HG02970 (cell line): Measurements from ENCODE around the gene SLC1A6.
"Not testable (repeated sequence)": the region's sequence is repeated elsewhere in the genome, so short reads cannot be mapped to it uniquely, and the experiment has no call there.

Experiments
- ATAC-seq: cut with Tn5 transposase; IDR thresholded peaks from one replicate; pipeline ENCODE4 v1.9.1; 2021; ENCODE audit warnings: mild to moderate bottlenecking, moderate library complexity, moderate number of reproducible peaks; ENCODE audit not compliant: unreplicated experiment, low FRiP score

Gene SLC1A6

GRCh38 chr19:14979476-14980255 lies at the start of gene SLC1A6:
TSS of gene SLC1A6 (minus strand) at chr19:14979864. CDS start at chr19:14972910, 6,954 bp downstream.
- ATAC-seq: no peak

- no peak for ATAC-seq
Observed at GRCh38 chr19:15028490-15028889, 48.8 kb upstream of the SLC1A6 start.

GRCh38 chr19:15025217-15025616 lies 45.6 kb upstream of the SLC1A6 start:
- ATAC-seq: no peak

GRCh38 chr19:15022752-15023151 lies 43.1 kb upstream of the SLC1A6 start:
- no peak for ATAC-seq

GRCh38 chr19:15021286-15022007 lies 41.8 kb upstream of the SLC1A6 start:
- ATAC-seq: no peak

GRCh38 chr19:15018836-15019235 lies 39.2 kb upstream of the SLC1A6 start:
- ATAC-seq: not testable (repeated sequence)

GRCh38 chr19:15015946-15016542 lies 36.4 kb upstream of the SLC1A6 start:
- ATAC-seq: no peak

- ATAC-seq: no peak
Observed at GRCh38 chr19:15014579-15014978, 34.9 kb upstream of the SLC1A6 start.

GRCh38 chr19:15010501-15011300 lies 31.0 kb upstream of the SLC1A6 start:
- ATAC-seq: no peak

- no peak for ATAC-seq
Observed at GRCh38 chr19:15008308-15008707, 28.6 kb upstream of the SLC1A6 start.

- ATAC-seq: no peak
Observed at GRCh38 chr19:14997981-14998380, 18.3 kb upstream of the SLC1A6 start.

GRCh38 chr19:14992780-14993179 lies 13.1 kb upstream of the SLC1A6 start:
- ATAC-seq: no peak

GRCh38 chr19:14985133-14985532 lies 5.5 kb upstream of the SLC1A6 start:
- ATAC-seq: no peak

- ATAC-seq: no peak
Observed at GRCh38 chr19:14978161-14978776, 1.4 kb downstream of the SLC1A6 start.

- no peak for ATAC-seq
Observed at GRCh38 chr19:14977128-14977527, 2.5 kb downstream of the SLC1A6 start.

- ATAC-seq: no peak
Observed at GRCh38 chr19:14974488-14974887, 5.2 kb downstream of the SLC1A6 start.

- ATAC-seq: no peak
Observed at GRCh38 chr19:14972676-14973075, 7.0 kb downstream of the SLC1A6 start.

- ATAC-seq: no peak
Observed at GRCh38 chr19:14971474-14971873, 8.2 kb downstream of the SLC1A6 start.

GRCh38 chr19:14968247-14968646 lies 11.4 kb downstream of the SLC1A6 start:
- ATAC-seq: no peak
